WTC11 (cell line): ENCODE results near the gene OPCML. TPM values are rescaled to one million over a fixed set of nuclear protein-coding genes. Genes with fewer than 3 reads are reported as not detected.

Experiments used
- ATAC-seq: fragments of 200-7000 bp; cut with Tn5 transposase; 2 replicates; pipeline ENCODE4 v1.10.0; 2021; ENCODE audit warnings: mild to moderate bottlenecking, moderate library complexity
- CTCF ChIA-PET: fragments of 300-600 bp; sonication (Branson Sonifier 250); formaldehyde crosslinking; loops from one replicate; lab custom pipeline; 2021; ENCODE audit warnings: antibody characterized with exemption; lab: Charles Lee
- POLR2A ChIA-PET: fragments of 350-600 bp; sonication (Branson Sonifier 250); formaldehyde crosslinking; loops from one replicate; lab custom pipeline; 2021; ENCODE audit warnings: antibody characterized with exemption; lab: Charles Lee
- DNase-seq: peaks from one replicate; pipeline ENCODE4 v3.0.0; 2021; ENCODE audit warnings: low spot score
- H3K27ac Mint-ChIP-seq: 2 replicates; pipeline ENCODE4 v1.8.0; 2021; ENCODE audit warnings: mixed read lengths
- H3K27me3 Mint-ChIP-seq: 2 replicates; pipeline ENCODE4 v1.8.0; 2021; ENCODE audit warnings: low read depth, mild to moderate bottlenecking, moderate library complexity, mixed read lengths
- H3K36me3 Mint-ChIP-seq: 2 replicates; pipeline ENCODE4 v1.8.0; 2021; ENCODE audit warnings: mixed read lengths
- H3K4me1 Mint-ChIP-seq: 2 replicates; pipeline ENCODE4 v1.8.0; 2022; ENCODE audit warnings: mixed read lengths
- H3K4me3 Mint-ChIP-seq: 2 replicates; pipeline ENCODE4 v1.8.0; 2021; ENCODE audit warnings: mild to moderate bottlenecking, moderate library complexity, mixed read lengths
- H3K9me3 Mint-ChIP-seq: 2 replicates; pipeline ENCODE4 v1.8.0; 2021; ENCODE audit warnings: mixed read lengths
- CBFB ChIP-seq: sonication (generic); formaldehyde crosslinking; IDR thresholded peaks from 2 replicates; pipeline ENCODE4 v1.8.1; 2022; ENCODE audit warnings: mild to moderate bottlenecking, low read depth, missing genetic modification reagents
- E2F1 ChIP-seq: sonication (generic); formaldehyde crosslinking; IDR thresholded peaks from 2 replicates; pipeline ENCODE4 v1.8.0; 2022; ENCODE audit warnings: mild to moderate bottlenecking, missing genetic modification reagents
- ERG ChIP-seq: fragments of 250-450 bp; sonication (Bioruptor Pico); IDR thresholded peaks from 2 replicates; pipeline ENCODE4 v1.8.0; 2021; ENCODE audit warnings: mild to moderate bottlenecking
- ETV6 ChIP-seq: sonication (generic); formaldehyde crosslinking; IDR thresholded peaks from 2 replicates; pipeline ENCODE4 v1.8.1; 2022; ENCODE audit warnings: mild to moderate bottlenecking, missing genetic modification reagents
- FOXK1 ChIP-seq: sonication (generic); formaldehyde crosslinking; IDR thresholded peaks from 2 replicates; pipeline ENCODE4 v1.8.0; 2022; ENCODE audit warnings: mild to moderate bottlenecking, moderate library complexity, missing genetic modification reagents
- FOXP4 ChIP-seq: sonication (generic); formaldehyde crosslinking; IDR thresholded peaks from 2 replicates; pipeline ENCODE4 v1.8.0; 2022; ENCODE audit warnings: mild to moderate bottlenecking, missing genetic modification reagents
- GABPB1 ChIP-seq: sonication (generic); formaldehyde crosslinking; IDR thresholded peaks from 2 replicates; pipeline ENCODE4 v1.8.1; 2023; ENCODE audit warnings: mild to moderate bottlenecking, missing genetic modification reagents
- HMGXB4 ChIP-seq: sonication (generic); formaldehyde crosslinking; IDR thresholded peaks from 2 replicates; pipeline ENCODE4 v1.8.1; 2023; ENCODE audit warnings: mild to moderate bottlenecking, moderate library complexity, missing genetic modification reagents
- JAZF1 ChIP-seq: fragments of 250-450 bp; sonication (Bioruptor Pico); IDR thresholded peaks from 2 replicates; pipeline ENCODE4 v1.9.0; 2021; ENCODE audit warnings: moderate library complexity, mild to moderate bottlenecking, inconsistent platforms
- PRDM15 ChIP-seq: sonication (generic); formaldehyde crosslinking; IDR thresholded peaks from 2 replicates; pipeline ENCODE4 v1.8.0; 2022; ENCODE audit warnings: missing genetic modification reagents
- PRRX2 ChIP-seq: fragments of 250-450 bp; sonication (Bioruptor Pico); IDR thresholded peaks from 2 replicates; pipeline ENCODE4 v1.8.0; 2021; ENCODE audit warnings: mild to moderate bottlenecking
- RELA ChIP-seq: sonication (generic); formaldehyde crosslinking; IDR thresholded peaks from 2 replicates; pipeline ENCODE4 v1.8.1; 2022; ENCODE audit warnings: missing genetic modification reagents, mild to moderate bottlenecking, borderline replicate concordance
- SP1 ChIP-seq: sonication (generic); formaldehyde crosslinking; conservative IDR thresholded peaks from 2 replicates; pipeline ENCODE4 v1.8.1; 2022; ENCODE audit warnings: missing genetic modification reagents
- TEAD1 ChIP-seq: sonication (generic); formaldehyde crosslinking; IDR thresholded peaks from 2 replicates; pipeline ENCODE4 v1.8.0; 2022; ENCODE audit warnings: mild to moderate bottlenecking, missing genetic modification reagents
- TEAD4 ChIP-seq: sonication (generic); formaldehyde crosslinking; IDR thresholded peaks from 2 replicates; pipeline ENCODE4 v1.8.0; 2022; ENCODE audit warnings: mild to moderate bottlenecking, missing genetic modification reagents
- USF1 ChIP-seq: sonication (generic); formaldehyde crosslinking; IDR thresholded peaks from 2 replicates; pipeline ENCODE4 v1.8.0; 2022; ENCODE audit warnings: mild to moderate bottlenecking, missing genetic modification reagents
- ZNF138 ChIP-seq: sonication (generic); formaldehyde crosslinking; conservative IDR thresholded peaks from 2 replicates; pipeline ENCODE4 v1.8.1; 2022; ENCODE audit warnings: mild to moderate bottlenecking, moderate library complexity, missing genetic modification reagents
- ZNF219 ChIP-seq: sonication (generic); formaldehyde crosslinking; IDR thresholded peaks from 2 replicates; pipeline ENCODE4 v1.8.0; 2023; ENCODE audit warnings: missing genetic modification reagents, mild to moderate bottlenecking, borderline replicate concordance
- ZNF317 ChIP-seq: sonication (generic); formaldehyde crosslinking; IDR thresholded peaks from 2 replicates; pipeline ENCODE4 v1.8.1; 2023; ENCODE audit warnings: low read depth, mild to moderate bottlenecking, moderate library complexity, missing genetic modification reagents, borderline replicate concordance
- total RNA-seq: library from RNA; stranded (reverse); gene quantifications from 3 replicates; pipeline ENCODE4 v1.2.3, GENCODE V29; 2021

OPCML gene
- total RNA-seq, 1 experiment from 2014 or later = 1.5 TPM

- TF ChIP-seq ETV6 (no peak), ZNF317 (no peak), ERG (CRISPR knock-in tag) (no peak), RELA (CRISPR knock-in tag) (no peak), FOXP4 (CRISPR knock-in tag) (no peak)
- TF ChIP-seq, all 79 proteins: peak for 0
Observed at GRCh38 chr11:133012803-133013202, 519.5 kb downstream of the OPCML start (continued).

- TF ChIP-seq GABPB1 (no peak), TEAD1 (CRISPR knock-in tag) (no peak)
- H3K4me3 Mint-ChIP-seq = no peak overlapping the region
- H3K36me3 Mint-ChIP-seq = no peaks in the 10 kb centered on the region
- ChIA-PET CTCF (no interaction called here), POLR2A (interaction anchor here (0.6 kb wide), 1 partner anchor 12 kb away, joined by 3 read pairs; no protein-coding TSS in a partner anchor)
- H3K4me1 Mint-ChIP-seq = peaks cover 20% of the 10 kb centered on the region
- no peaks in the 10 kb centered on the region; the same call in 1 of the 2 replicates for H3K27me3 Mint-ChIP-seq
- no peak overlapping the region for H3K27ac Mint-ChIP-seq
- ATAC-seq (no peak), DNase-seq (no peak)
- H3K9me3 Mint-ChIP-seq = peaks cover 2% of the 10 kb centered on the region; the same call in 1 of the 2 replicates
Observed at GRCh38 chr11:133011604-133012003, 520.7 kb downstream of the OPCML start.

GRCh38 chr11:133007027-133007584 is 525.2 kb downstream of the OPCML start:
- Mint-ChIP-seq H3K9me3 (peaks cover 33% of the 10 kb centered on the region), H3K27ac (no peak overlapping the region), H3K27me3 (no peaks in the 10 kb centered on the region; the same call in 1 of the 2 replicates), H3K36me3 (0 out of 2 replicates have a peak, but pooled peaks cover 6% of the 10 kb centered on the region), H3K4me1 (peaks cover 6% of the 10 kb centered on the region; the same call in 1 of the 2 replicates), H3K4me3 (no peak overlapping the region)
- DNase-seq (no peak), ATAC-seq (no peak)
- TF ChIP-seq JAZF1 (no peak), ZNF219 (no peak), HMGXB4 (no peak)
- CTCF ChIA-PET = interaction anchor here (0.6 to 1.5 kb wide), 3 partner anchors 10 to 53 kb away, joined by 3 read pairs; no protein-coding TSS in a partner anchor
- POLR2A ChIA-PET = no interaction called here

GRCh38 chr11:133004369-133004768 is 527.9 kb downstream of the OPCML start:
- Mint-ChIP-seq H3K27ac (no peak overlapping the region), H3K36me3 (peaks cover 6% of the 10 kb centered on the region; the same call in 1 of the 2 replicates), H3K4me1 (peaks cover 16% of the 10 kb centered on the region), H3K4me3 (no peak overlapping the region), H3K9me3 (peaks cover 37% of the 10 kb centered on the region), H3K27me3 (no peaks in the 10 kb centered on the region; the same call in 1 of the 2 replicates)
- POLR2A ChIA-PET = no interaction called here
- CTCF ChIA-PET = no interaction called here
- ATAC-seq (no peak), DNase-seq (no peak)
- TF ChIP-seq CBFB (CRISPR knock-in tag) = no peak
- no peak for TF ChIP-seq ZNF138
- TF ChIP-seq USF1 (CRISPR knock-in tag) = no peak
- no peak for TF ChIP-seq TEAD4 (CRISPR knock-in tag)
- no peak for TF ChIP-seq ERG (CRISPR knock-in tag)
- TF ChIP-seq FOXK1 = no peak
- no peak for TF ChIP-seq PRDM15 (CRISPR knock-in tag)
- TF ChIP-seq E2F1 (CRISPR knock-in tag) = no peak
- no peak for TF ChIP-seq PRRX2 (CRISPR knock-in tag)
- TF ChIP-seq SP1 (CRISPR knock-in tag) = no peak
